Peyer's patch (tissue), 4 donors: ENCODE data around the gene CASP14.

ENCODE experiments used
- POLR2A ChIP-seq, 2 donors: fragments of 450-650 bp; IDR thresholded peaks; one replicate each; pipeline ENCODE4 v1.5.1; 2017; ENCODE audit warnings: antibody characterized with exemption in 2 of 2, mild to moderate bottlenecking in 2 of 2, moderate library complexity in 2 of 2
- TF ChIP-seq, protein P1 (sequence below), 6 experiments: fragments of 450-650 bp in 4 of 6; fragments of 200-600 bp in 2 of 6; sonication (generic) in 1 of 6; IDR thresholded peaks; one replicate each; pipeline ENCODE4 v1.5.1; 2017 to 2019; ENCODE audit warnings: antibody characterized with exemption in 6 of 6, mild to moderate bottlenecking in 3 of 6, moderate library complexity in 1 of 6

DNA sequence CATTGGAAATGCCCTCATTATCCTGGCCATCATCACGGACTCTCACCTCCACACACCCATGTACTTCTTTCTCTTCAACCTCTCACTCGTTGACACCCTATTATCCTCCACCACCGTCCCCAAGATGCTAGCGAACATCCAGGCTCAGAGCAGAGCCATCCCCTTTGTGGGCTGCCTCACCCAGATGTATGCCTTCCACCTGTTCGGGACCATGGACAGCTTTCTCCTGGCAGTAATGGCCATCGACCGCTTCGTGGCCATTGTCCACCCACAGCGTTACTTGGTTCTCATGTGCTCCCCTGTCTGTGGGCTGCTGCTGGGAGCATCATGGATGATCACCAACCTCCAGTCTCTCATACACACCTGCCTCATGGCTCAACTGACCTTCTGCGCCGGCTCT, 37.9 kb downstream of the CASP14 start:
- TF ChIP-seq, protein P1, sequence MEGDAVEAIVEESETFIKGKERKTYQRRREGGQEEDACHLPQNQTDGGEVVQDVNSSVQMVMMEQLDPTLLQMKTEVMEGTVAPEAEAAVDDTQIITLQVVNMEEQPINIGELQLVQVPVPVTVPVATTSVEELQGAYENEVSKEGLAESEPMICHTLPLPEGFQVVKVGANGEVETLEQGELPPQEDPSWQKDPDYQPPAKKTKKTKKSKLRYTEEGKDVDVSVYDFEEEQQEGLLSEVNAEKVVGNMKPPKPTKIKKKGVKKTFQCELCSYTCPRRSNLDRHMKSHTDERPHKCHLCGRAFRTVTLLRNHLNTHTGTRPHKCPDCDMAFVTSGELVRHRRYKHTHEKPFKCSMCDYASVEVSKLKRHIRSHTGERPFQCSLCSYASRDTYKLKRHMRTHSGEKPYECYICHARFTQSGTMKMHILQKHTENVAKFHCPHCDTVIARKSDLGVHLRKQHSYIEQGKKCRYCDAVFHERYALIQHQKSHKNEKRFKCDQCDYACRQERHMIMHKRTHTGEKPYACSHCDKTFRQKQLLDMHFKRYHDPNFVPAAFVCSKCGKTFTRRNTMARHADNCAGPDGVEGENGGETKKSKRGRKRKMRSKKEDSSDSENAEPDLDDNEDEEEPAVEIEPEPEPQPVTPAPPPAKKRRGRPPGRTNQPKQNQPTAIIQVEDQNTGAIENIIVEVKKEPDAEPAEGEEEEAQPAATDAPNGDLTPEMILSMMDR (IDR thresholded peaks at IDR 0.05): no peak
- TF ChIP-seq POLR2A (IDR thresholded peaks at IDR 0.05): no peak
